Kidney epithelial cell (primary cell): Measurements from ENCODE around the gene RPS28. TPM values are rescaled to one million over a fixed set of nuclear protein-coding genes. Genes with fewer than 3 reads are reported as not detected.

Source experiments
- DNase-seq: peaks from one replicate; pipeline ENCODE4 v3.0.0-alpha.2; 2010; ENCODE audit warnings: low read depth
- H3K27me3 ChIP-seq: 2 replicates; pipeline ENCODE4 v1.6.0; 2011; ENCODE audit warnings: low read length; ENCODE audit not compliant: control insufficient read depth, insufficient read depth
- H3K36me3 ChIP-seq: 2 replicates; pipeline ENCODE4 v1.5.1; 2011; ENCODE audit warnings: low read length; ENCODE audit not compliant: control insufficient read depth, insufficient read depth
- H3K4me3 ChIP-seq: 2 replicates; pipeline ENCODE4 v1.5.1; 2011; ENCODE audit warnings: low read depth, mild to moderate bottlenecking, control low read depth, low read length
- CTCF ChIP-seq: IDR thresholded peaks from 2 replicates; pipeline ENCODE4 v1.5.1; 2011; ENCODE audit warnings: mild to moderate bottlenecking, moderate library complexity, low read length, control low read depth, inconsistent platforms; ENCODE audit not compliant: insufficient read depth, poor library complexity, severe bottlenecking
- total RNA-seq: library from RNA; depleted of rRNA; stranded (reverse); fragments of >200 nt; gene quantifications from 2 replicates; pipeline ENCODE4 v1.2.3, GENCODE V29; 2015

RPS28 gene
- total RNA-seq, 1 donor from 2014 or later, result 298 TPM

- Histone ChIP-seq H3K36me3 (no peaks in the 10 kb centered on the region), H3K27me3 (no peaks in the 10 kb centered on the region), H3K4me3 (peak overlapping the region; percentile 76)
- no peak for DNase-seq
- TF ChIP-seq CTCF, result no peak
Observed at GRCh38 chr19:8320564-8321066, 681 bp upstream of the RPS28 start.

- Histone ChIP-seq H3K36me3 (no peaks in the 10 kb centered on the region), H3K4me3 (peak overlapping the region; percentile 76), H3K27me3 (no peaks in the 10 kb centered on the region)
- no peak for DNase-seq
- no peak for TF ChIP-seq CTCF
Observed at GRCh38 chr19:8321986-8322637, 816 bp downstream of the RPS28 start.

- TF ChIP-seq CTCF, result no peak
- Histone ChIP-seq H3K27me3 (no peaks in the 10 kb centered on the region), H3K36me3 (no peaks in the 10 kb centered on the region), H3K4me3 (peak overlapping the region; percentile 76)
- DNase-seq, result no peak
Observed at GRCh38 chr19:8322638-8322997, 1.3 kb downstream of the RPS28 start.

- H3K36me3 ChIP-seq, result no peaks in the 10 kb centered on the region
- DNase-seq, result no peak
- TF ChIP-seq CTCF, result no peak
- H3K4me3 ChIP-seq, result no peak overlapping the region
- H3K27me3 ChIP-seq, result peaks cover 4% of the 10 kb centered on the region
Observed at GRCh38 chr19:8323781-8324185, 2.5 kb downstream of the RPS28 start.

GRCh38 chr19:8324186-8325050 lies 3.1 kb downstream of the RPS28 start:
- TF ChIP-seq CTCF, result no peak
- Histone ChIP-seq H3K36me3 (no peaks in the 10 kb centered on the region), H3K27me3 (peaks cover 4% of the 10 kb centered on the region), H3K4me3 (no peak overlapping the region)
- no peak for DNase-seq
